Kidney (tissue), 14 donors: ENCODE measurements around the gene FBL. TPM values are rescaled to one million over a fixed set of nuclear protein-coding genes. Genes with fewer than 3 reads are reported as not detected.
A peak's percentile ranks its signal among the peaks of the same experiment; 100 is the strongest.

Source experiments
- DNase-seq, 5 donors: peaks; one replicate each; pipeline ENCODE4 v3.0.0-alpha.2; 2013 to 2020
- FAIRE-seq: peaks from 2 replicates; lab custom pipeline; 2012; peaks lifted over from hg19 to GRCh38; lab: Jason Lieb, UNC
- H3K27ac ChIP-seq, 2 donors: one replicate each; pipeline ENCODE4 v1.7.0; 2013; ENCODE audit warnings: low read depth in 2 of 2, low read length in 2 of 2, inconsistent platforms in 1 of 2
- H3K27me3 ChIP-seq: one replicate; pipeline ENCODE4 v1.7.1; 2013; ENCODE audit warnings: low read length, inconsistent platforms; ENCODE audit not compliant: control insufficient read depth, insufficient read depth
- H3K36me3 ChIP-seq, 3 donors: one replicate each; pipeline versions ENCODE4 v1.7.0 to v1.7.1; 2013; ENCODE audit warnings: low read length in 3 of 3, control low read depth in 1 of 3, inconsistent platforms in 1 of 3; ENCODE audit not compliant: insufficient read depth in 3 of 3, control insufficient read depth in 2 of 3
- H3K4me1 ChIP-seq, 3 donors: one replicate each; pipeline versions ENCODE4 v1.7.0 to v1.7.1; 2013; ENCODE audit warnings: low read length in 3 of 3, inconsistent platforms in 1 of 3, low read depth in 1 of 3; ENCODE audit not compliant: control insufficient read depth in 2 of 3, insufficient read depth in 2 of 3
- H3K4me3 ChIP-seq, 3 donors: one replicate each; pipeline versions ENCODE4 v1.7.0 to v1.8.1; 2013; ENCODE audit warnings: low read length in 3 of 3, control low read depth in 1 of 3, inconsistent platforms in 1 of 3
- H3K9ac ChIP-seq, 3 donors: one replicate each; pipeline versions ENCODE4 v1.7.0 to v1.7.1; 2013; ENCODE audit warnings: low read length in 3 of 3, control low read depth in 1 of 3, inconsistent platforms in 1 of 3
- H3K9me3 ChIP-seq, 3 donors: one replicate each; pipeline versions ENCODE4 v1.7.0 to v1.7.1; 2013; ENCODE audit warnings: low read length in 3 of 3, control low read depth in 1 of 3, inconsistent platforms in 1 of 3; ENCODE audit not compliant: control insufficient read depth in 2 of 3, insufficient read depth in 1 of 3
- CTCF ChIP-seq: IDR thresholded peaks from 3 replicates; pipeline ENCODE4 v1.5.1; 2012; ENCODE audit warnings: mild to moderate bottlenecking, moderate library complexity, borderline replicate concordance; ENCODE audit not compliant: insufficient read depth; ENCODE audit errors: extremely low read depth
- intact Hi-C: fragments of 100-400 bp; cut with DNase I; formaldehyde crosslinking; loops from one replicate; pipeline ENCODE4 v1.11.1; 2022
- polyA plus RNA-seq: library from polyadenylated mRNA; stranded (reverse); fragments of 350-450 nt; fragmentation: Illumina TruSeq; extraction: RNeasy Lipid Tissue Mini Kit (QIAGEN cat#74804); gene quantifications from one replicate; pipeline ENCODE4 v1.2.3, GENCODE V29; 2014; ENCODE audit warnings: low read depth, low replicate concordance; ENCODE audit not compliant: insufficient read depth
- total RNA-seq: library from RNA; stranded (reverse); fragmentation: NEBNext Ultra II Directional; extraction: Animal tissue kit (Norgen Biotek cat#: 25700); gene quantifications from one replicate; pipeline ENCODE4 v1.2.1, GENCODE V29; 2021
- donor health status: control.
- donor health status: control.
- donor health status: control.
- donor health status: control.
- donor health status: control.
- donor health status: DM: yes; HTN: yes; CAD: no.
- donor health status: Normal renal cell carcinoma (clear cell type).

Gene FBL
- total and polyA plus RNA-seq, 2 donors from 2014 or later: 155 to 165 TPM

- Histone ChIP-seq H3K9ac (peak overlapping the region; percentile 21 to 86 (median 44)), H3K27ac (peak overlapping the region; percentile 40 to 92), H3K9me3 (no peaks in the 10 kb centered on the region), H3K27me3 (no peaks in the 10 kb centered on the region), H3K36me3 (peaks cover 14 to 49% (median 26%) of the 10 kb centered on the region in 3 donors), H3K4me3 (peak overlapping the region; percentile 57 to 94 (median 62)), H3K4me1 (peaks cover 0 to 13% (median 7%) of the 10 kb centered on the region in 3 donors)
- DNase-seq (peak in 1 of 5 donors; percentile 51), FAIRE-seq (no peak)
- intact Hi-C loops: no loop called here
- TF ChIP-seq CTCF: no peak
Measured at GRCh38 chr19:39834287-39834841, 11.8 kb downstream of the FBL start.

- Histone ChIP-seq H3K9me3 (no peaks in the 10 kb centered on the region), H3K27ac (peak within 1 kb of the TSS; percentile 92 to 94), H3K9ac (peak within 1 kb of the TSS; percentile 49 to 86 (median 52)), H3K4me3 (peak within 1 kb of the TSS; percentile 76 to 94 (median 80)), H3K4me1 (peaks cover 0 to 13% (median 7%) of the 10 kb centered on the region in 3 donors), H3K27me3 (no peaks in the 10 kb centered on the region), H3K36me3 (peaks cover 17 to 51% (median 20%) of the 10 kb centered on the region in 3 donors)
- peak; percentile 6 for FAIRE-seq
- no peak for TF ChIP-seq CTCF
- intact Hi-C loops: no loop called here
- DNase-seq: peak; percentile 99 to 100 (median 99)
Measured at GRCh38 chr19:39833464-39834286, 12.5 kb downstream of the FBL start, which contains the start of gene DYRK1B. TSS of gene DYRK1B (minus strand) at chr19:39834162. CDS start at chr19:39831867, 2,295 bp downstream.

GRCh38 chr19:39833160-39833463, 13.1 kb downstream of the FBL start:
- TF ChIP-seq CTCF: no peak
- DNase-seq (no peak), FAIRE-seq (no peak)
- H3K4me1 ChIP-seq: peaks cover 0 to 13% (median 7%) of the 10 kb centered on the region in 3 donors
- intact Hi-C loops: no loop called here
- H3K9ac ChIP-seq: peak overlapping the region; percentile 46 to 86 (median 49)
- no peaks in the 10 kb centered on the region for H3K9me3 ChIP-seq
- peak overlapping the region; percentile 92 to 94 for H3K27ac ChIP-seq
- peaks cover 17 to 52% (median 22%) of the 10 kb centered on the region in 3 donors for H3K36me3 ChIP-seq
- H3K27me3 ChIP-seq: no peaks in the 10 kb centered on the region
- H3K4me3 ChIP-seq: peak overlapping the region; percentile 76 to 94 (median 80)
